A172 (cell line): ENCODE results near the gene NCS1. TPM values are rescaled to one million over a fixed set of nuclear protein-coding genes. Genes with fewer than 3 reads are reported as not detected.

ENCODE experiments used
- DNase-seq: peaks from one replicate; pipeline ENCODE4 v3.0.0-alpha.2; 2015; ENCODE audit warnings: low spot score
- total RNA-seq: library from RNA; depleted of rRNA; stranded (reverse); fragments of >200 nt; shearing (Covaris generic); gene quantifications from 2 replicates; pipeline ENCODE4 v1.2.3, GENCODE V29; 2014

The NCS1 gene
- total RNA-seq, 1 experiment from 2014 or later = 42.6 TPM

- DNase-seq = no peak
Observed at GRCh38 chr9:130175355-130175754, 3.2 kb downstream of the NCS1 start.

- DNase-seq = no peak
Observed at GRCh38 chr9:130176760-130177159, 4.6 kb downstream of the NCS1 start.

- DNase-seq = no peak
Observed at GRCh38 chr9:130177898-130178805, 5.9 kb downstream of the NCS1 start.

- DNase-seq = no peak
Observed at GRCh38 chr9:130179331-130179907, 7.2 kb downstream of the NCS1 start.

GRCh38 chr9:130180516-130180915 is 8.3 kb downstream of the NCS1 start:
- DNase-seq = no peak

- DNase-seq = no peak
Observed at GRCh38 chr9:130181678-130182380, 9.6 kb downstream of the NCS1 start.

GRCh38 chr9:130182381-130182909 is 10.2 kb downstream of the NCS1 start:
- no peak for DNase-seq

- peak; percentile 75 for DNase-seq
Observed at GRCh38 chr9:130183133-130183762, 11.0 kb downstream of the NCS1 start.

- no peak for DNase-seq
Observed at GRCh38 chr9:130185017-130185416, 12.8 kb downstream of the NCS1 start.

GRCh38 chr9:130185490-130186031 is 13.4 kb downstream of the NCS1 start:
- no peak for DNase-seq

- DNase-seq = no peak
Observed at GRCh38 chr9:130186051-130186450, 13.8 kb downstream of the NCS1 start.

- DNase-seq = peak; percentile 60
Observed at GRCh38 chr9:130186839-130187522, 14.8 kb downstream of the NCS1 start.

- DNase-seq = no peak
Observed at GRCh38 chr9:130187523-130187846, 15.3 kb downstream of the NCS1 start.

- no peak for DNase-seq
Observed at GRCh38 chr9:130188860-130189481, 16.8 kb downstream of the NCS1 start.

GRCh38 chr9:130189840-130190239 is 17.6 kb downstream of the NCS1 start:
- no peak for DNase-seq

- no peak for DNase-seq
Observed at GRCh38 chr9:130191068-130191748, 19.0 kb downstream of the NCS1 start.

- DNase-seq = no peak
Observed at GRCh38 chr9:130191749-130192120, 19.5 kb downstream of the NCS1 start.

GRCh38 chr9:130192382-130192999 is 20.3 kb downstream of the NCS1 start:
- DNase-seq = no peak

- no peak for DNase-seq
Observed at GRCh38 chr9:130193103-130193502, 20.9 kb downstream of the NCS1 start.
